HG02885 (cell line): ENCODE results near the gene ZMYND12.

ENCODE experiments used
- ATAC-seq: cut with Tn5 transposase; IDR thresholded peaks from one replicate; pipeline ENCODE4 v1.9.1; 2021; ENCODE audit warnings: mild to moderate bottlenecking; ENCODE audit not compliant: unreplicated experiment, poor library complexity

Gene ZMYND12

DNA sequence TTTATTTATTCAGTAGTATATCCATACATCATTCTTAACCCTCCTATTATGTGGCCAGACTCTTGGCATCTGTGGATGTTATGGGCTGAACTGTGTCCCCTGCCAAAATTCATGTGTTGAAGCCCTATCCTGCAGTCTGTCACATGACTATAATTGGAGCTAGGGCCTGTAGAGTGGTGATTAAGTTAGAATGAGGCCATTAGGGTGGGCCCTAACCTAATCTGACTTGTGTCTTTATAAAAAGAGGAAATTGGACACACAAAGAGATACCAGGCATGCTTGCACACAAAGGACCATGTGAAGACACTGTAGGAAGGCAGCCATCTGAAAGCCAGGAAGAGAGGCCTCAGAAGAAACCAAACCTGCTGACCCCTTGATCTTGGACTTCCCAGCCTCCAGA, 6.6 kb downstream of the ZMYND12 start:
- ATAC-seq: no peak

DNA sequence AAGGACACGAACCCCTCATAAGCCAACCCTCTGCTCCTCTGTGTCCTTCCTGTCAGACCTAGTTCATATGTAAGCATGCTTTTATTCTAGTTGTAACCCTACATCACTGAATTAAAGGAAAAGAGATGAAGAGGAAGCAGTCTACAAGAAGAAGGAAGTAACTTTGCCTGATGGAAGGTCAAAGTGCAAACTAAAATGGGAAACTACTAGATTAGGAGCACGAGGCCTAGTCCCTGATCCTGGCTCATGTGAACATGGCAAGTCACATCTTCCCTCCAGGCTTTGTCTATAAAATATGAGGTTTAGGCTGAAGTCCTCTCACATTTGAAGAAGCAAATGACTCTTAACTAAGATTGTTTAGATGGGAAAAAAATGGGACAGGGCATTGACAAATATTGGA, 13.2 kb downstream of the ZMYND12 start:
- ATAC-seq: no peak

DNA sequence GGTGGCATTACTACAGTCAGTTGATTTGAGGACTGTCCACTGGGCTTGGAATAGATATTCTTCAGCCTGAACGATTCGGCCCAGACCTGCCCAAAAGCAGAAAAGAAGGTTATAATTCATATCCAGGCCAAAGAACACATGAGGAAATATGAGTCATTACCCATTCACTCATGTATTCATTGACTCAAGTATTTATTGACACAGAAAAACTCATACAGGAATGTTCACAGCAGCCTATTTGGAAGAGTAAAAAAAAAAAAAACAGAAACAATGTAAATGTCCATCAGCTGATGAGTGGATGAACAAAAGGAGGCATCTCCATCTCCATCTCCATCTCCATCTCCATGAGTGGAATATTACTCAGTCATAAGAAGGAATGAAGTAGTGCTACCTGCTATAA, 15.9 kb downstream of the ZMYND12 start:
- no peak for ATAC-seq

DNA sequence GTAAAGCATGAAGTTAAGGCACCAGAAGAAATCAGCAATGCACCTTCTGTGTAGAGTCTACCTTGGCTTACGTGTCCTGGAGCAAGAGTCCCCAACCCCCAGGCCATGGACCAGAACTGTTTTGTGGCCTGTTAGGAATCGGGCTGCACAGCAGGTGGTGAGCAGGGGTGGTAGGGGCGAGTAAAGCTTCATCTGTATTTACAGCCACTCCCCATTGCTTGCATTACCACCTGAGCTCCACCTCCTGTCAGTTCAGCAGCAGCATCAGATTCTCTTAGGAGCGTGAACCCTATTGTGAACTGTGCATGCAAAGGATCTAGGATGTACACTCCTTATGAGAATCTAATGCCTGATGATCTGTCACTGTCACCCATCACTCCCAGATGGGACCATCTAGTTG, 21.5 kb downstream of the ZMYND12 start:
- no peak for ATAC-seq

DNA sequence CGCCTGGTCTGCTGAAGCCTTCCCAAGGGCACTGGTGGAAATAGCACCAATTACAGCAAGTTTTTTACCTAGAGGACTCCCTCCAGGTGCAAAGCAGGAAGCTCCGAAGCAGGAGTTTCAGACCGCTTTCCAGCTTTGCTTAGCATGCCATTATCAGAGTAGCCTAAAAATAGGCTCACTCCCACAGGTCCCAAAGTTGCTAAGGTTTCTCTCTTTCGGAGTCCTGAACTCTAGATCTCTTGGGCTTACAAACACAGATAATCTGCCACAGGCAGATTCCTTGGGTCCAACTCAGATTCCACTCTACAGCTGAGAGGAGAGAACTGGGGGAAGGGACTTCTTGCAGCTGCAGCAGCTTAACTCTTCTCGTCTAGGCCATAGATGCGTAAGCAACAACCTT, 22.5 kb downstream of the ZMYND12 start:
- no peak for ATAC-seq

DNA sequence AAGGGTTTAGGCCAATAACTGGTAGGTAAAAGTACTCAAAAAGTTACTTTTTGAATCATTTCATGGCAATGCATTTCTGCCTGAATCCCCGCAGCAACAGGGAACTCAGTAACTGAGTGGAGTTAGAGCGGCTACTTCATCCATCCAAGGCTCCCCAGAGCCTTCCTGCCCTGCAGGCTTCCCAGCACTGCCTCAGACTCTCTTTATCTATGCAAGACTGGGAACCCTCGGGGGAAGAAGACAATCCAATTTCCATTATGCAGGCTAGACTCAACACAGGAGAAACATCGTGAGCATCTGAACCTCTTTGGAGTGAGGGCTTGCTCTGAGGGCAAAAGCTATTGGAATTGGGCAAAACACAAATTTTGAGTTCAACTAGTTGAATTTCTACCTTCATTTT, 23.1 kb downstream of the ZMYND12 start:
- no peak for ATAC-seq

DNA sequence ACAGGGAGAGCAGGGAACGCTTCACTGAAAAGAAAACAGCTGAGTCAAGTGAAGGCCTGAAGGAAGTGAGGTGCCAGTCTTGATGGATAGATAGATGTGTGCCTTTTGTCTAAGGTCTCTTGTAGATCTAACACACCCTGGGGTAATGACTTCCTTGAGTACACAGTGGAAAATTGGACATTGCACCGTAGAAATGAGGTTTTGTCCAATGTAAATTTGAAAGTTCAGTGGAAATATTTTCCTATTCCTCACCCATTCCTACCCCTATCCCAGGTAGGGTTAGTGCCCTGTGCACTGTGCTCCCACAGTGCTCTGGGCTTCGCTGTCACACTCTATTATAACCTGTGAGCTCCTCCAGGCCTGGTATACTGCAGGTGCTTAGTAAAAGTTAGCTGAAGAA, 24.3 kb downstream of the ZMYND12 start:
- ATAC-seq: no peak

DNA sequence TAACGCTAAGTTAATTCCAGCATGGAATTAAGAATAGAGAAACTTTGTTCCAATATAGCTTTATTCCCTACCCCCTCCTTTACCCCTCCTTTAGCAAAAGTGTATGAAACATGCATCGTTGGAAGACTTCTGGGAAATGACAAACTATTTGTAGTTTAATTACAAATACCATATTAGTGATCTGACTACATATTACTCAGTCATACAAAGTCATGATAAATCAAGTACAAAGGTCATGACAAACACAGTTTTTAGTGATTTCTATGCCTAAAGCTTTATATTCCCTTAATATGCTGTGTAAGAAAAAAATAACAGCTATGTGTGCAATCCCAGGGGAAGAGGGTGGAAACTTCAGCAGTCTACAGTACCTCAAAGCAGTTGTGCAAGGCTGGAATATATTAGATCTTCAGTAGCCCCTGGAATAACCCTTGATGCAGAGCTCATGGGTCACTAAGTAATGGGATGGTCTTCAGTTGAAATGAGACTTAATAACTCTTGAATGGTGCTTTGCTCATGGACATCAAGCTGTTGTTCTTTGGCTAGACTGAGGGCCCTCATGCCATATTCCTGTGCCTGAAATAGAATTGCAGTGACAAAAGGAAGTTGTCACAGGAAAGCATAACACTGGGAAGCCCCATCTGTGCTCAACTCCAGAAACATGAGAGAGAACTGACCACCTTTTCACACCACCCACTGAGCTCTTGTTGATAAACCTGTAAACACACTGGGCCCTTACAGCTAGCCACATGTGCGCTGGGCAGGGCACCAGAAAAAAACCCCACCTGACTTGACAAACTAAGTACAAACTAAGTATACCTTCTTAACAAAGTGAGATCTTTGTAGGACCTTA, 25.3 kb downstream of the ZMYND12 start:
- ATAC-seq: no peak

DNA sequence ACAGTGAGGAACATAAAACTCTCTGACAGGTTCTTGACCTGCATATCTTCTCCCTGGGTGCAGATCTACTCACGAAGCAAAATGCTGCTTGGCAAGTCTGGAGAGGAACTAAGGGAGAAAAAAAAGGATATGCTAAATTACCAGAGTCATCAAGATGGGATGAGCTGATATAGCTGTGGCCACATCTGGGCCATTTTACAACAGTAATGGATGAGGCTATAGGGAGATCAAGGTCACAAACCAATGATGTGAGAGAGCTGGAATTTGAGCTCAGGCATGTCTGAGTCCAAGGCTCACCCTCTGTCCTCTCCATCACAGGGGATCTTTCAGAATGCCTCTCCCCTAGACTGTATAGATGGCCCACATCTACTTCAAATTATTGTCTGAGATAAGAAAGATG, 26.2 kb downstream of the ZMYND12 start:
- no peak for ATAC-seq

DNA sequence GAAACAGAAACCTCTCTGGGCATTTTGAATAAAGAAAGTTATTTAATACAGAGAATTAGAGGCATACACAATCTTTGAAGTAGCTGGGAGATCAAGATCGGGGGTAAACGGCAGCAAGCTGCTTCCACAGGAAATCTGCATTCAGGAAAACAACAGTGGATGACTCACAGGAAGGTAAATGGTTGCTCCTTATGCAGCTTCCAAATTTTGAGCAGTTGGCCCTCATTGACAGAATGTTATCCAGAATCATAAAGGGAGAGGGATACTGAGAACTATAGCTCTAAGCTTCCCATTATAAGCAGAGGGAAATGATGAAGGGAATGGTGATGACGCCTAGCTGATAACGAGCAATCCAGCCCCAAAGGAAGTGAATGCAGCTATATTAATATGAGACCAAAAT, 28.6 kb downstream of the ZMYND12 start:
- ATAC-seq: no peak

DNA sequence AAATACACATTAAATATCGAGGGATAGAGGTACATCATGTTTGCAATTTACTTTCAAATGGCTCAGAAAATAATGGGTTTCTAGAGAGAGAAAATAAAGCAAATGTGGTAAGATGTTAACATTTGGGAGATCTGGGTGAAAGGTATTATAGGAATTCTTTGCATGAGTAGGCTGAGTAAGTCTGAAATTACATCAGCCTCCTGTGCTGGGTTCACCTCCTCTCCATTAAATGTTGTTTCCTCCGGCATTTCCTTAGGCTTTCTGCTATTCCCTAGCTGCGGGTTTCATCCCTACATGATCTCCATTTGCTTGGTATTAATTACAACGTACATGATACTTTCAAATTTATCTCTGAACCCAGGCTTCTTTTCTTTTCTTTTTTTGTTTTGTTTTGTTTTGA, 31.6 kb downstream of the ZMYND12 start:
- no peak for ATAC-seq

DNA sequence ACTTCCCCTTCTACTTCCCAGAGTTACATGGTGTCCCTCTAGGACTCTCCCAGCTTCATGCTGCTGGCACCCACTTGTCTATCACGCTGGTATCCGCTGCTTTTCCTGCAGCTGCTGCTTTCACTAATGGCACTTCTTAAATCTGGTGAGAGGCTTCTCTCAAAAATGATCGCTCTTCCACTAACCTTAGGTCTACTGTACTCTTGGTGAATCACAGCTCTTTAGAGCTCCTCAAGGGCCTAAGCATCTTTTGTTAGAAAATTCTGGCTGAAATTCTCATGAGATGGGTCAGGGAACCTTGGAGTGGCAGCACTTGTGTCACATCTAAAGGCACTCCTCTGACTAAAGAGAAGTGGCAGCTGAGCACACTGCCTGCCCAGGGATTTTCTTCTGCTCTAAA, 32.1 kb downstream of the ZMYND12 start:
- ATAC-seq: no peak

DNA sequence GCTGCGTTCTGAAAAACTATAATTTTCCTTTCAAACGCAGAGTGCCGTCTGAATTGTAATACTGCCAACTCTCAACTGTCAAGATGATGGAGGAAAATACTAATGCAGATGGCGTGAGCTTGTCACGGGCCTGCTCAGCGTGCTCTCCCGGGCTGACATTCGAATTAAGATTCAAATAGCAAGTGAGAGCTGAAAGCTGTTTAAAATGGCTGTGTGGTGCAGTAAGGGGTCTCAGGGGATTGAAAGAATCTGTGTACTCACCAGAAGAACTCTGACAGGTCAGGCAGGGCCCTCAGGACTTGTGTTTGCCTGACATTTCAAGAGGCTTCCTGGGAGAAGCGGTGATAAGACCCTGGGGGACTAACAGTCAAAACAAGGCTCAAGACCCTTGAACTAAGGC, 33.1 kb downstream of the ZMYND12 start:
- no peak for ATAC-seq

DNA sequence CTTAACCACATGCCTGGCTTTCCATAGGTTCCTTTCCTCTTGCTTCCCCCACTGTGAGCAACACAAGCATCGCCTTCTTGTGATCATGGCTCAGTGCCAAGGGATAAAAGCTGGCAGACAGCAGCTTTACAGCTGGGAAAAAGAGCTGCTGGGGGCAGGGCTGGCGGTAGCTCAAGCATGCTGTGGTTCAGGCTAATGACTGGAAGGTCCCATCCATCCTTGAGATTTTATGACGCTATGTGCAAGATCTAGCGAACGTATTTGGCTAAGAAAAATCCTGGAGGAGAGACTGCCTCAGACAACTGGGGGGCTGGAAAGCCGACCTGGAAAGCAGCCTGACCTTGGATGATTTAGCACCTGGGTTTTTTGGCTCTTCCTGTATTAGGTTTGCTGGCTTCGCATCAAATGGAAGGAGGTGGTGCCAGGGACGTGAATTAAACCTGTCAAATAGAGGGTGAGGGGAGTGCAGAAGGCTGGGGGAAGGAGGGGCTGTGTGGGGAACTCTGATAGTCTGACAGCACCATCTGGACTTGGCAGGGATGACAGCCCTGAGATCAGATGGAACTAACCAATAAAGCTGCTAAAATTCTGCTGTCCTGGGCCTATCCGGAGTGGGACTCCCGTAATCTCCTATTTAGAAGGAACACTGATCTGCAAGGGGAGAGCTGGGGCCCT, 34.8 kb downstream of the ZMYND12 start:
- no peak for ATAC-seq

DNA sequence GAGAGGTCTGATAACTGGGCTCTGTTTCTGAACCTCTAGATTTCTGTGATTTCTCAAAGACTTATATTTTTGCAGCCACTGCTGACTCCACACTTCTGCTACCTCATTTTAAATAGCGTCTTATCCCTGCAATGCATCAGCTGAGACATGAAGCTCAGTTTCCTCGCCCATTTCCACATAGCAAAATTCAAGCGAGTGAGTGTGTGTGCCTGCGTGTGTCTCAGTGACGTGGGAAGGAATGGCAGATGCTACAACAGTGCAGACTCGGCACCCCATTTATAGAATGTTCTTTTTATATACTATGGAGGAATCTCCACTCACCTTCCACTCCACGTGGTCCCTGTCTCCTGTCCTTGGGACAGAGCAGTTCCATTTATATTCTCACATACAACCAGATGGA, 35.7 kb downstream of the ZMYND12 start:
- no peak for ATAC-seq

DNA sequence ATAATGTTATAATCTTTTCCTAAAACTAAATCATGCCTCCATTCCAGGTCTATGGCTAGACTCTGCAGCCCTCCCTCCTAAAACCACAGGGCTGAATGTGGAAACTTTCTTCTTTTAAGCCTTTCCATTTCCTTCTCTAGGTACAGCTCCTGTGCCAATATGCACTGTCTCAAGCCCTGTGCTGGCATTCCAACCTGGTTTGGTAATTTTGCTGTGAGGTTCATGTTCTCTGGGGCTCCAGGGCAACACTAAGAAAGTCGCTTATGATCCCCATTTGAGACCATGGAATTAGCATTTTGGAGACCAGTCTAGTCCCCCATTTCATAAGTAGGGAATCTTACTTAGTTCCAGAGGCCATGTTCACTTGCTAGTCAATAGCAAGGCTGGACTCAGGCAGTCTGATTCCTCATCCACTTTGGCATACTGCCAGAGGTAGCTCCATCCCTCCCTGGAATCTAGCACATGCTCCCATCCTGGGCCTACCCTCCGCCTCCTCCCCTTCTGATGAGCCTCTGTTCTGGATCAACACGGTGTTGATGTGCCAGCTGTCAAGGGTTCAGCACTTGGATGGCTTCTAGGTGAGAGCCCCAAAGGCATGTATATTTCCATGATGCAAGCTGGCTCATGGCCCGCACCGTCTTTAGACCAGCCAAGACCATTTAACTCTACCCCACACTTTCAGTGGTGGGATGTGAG, 36.5 kb downstream of the ZMYND12 start:
- ATAC-seq: no peak

DNA sequence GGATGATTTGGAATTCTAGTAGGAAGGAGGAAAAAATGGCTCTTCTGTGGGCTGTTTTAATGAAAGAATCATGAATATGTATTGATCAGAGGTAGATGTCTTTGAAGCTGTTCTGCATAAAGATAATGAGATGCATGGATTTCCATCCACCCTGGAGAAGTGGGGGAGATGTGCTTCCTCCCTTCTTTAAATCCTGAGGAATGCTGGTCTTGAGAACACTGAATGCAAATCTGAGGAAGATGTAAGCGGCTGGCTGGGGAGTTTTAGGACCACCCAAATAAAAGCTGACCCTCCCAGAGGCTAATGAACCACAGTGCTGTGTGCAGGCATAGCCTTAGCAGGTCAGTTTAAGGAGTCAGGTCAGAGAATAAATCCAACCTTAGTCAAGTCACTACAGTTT, 37.3 kb downstream of the ZMYND12 start:
- ATAC-seq: no peak

DNA sequence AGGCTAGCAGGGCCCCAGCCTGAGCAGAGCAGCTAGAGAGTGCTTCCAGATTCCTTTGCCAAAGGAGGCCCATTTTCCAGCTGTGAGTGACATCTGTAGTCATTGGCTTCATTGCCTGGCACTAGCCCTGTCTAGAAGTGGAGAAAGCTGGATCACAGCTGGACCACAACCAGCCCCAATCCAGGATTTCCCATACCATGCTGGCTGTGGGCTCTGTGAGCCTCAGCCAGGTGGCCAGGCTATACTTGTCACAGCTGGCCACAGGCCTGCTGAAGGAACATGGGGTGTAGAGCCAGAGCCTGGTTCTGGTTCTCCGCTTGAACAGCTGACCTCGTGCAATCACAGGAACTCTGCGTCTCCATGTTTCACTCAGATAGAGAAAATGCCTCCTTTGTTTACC, 38.7 kb downstream of the ZMYND12 start:
- ATAC-seq: no peak

DNA sequence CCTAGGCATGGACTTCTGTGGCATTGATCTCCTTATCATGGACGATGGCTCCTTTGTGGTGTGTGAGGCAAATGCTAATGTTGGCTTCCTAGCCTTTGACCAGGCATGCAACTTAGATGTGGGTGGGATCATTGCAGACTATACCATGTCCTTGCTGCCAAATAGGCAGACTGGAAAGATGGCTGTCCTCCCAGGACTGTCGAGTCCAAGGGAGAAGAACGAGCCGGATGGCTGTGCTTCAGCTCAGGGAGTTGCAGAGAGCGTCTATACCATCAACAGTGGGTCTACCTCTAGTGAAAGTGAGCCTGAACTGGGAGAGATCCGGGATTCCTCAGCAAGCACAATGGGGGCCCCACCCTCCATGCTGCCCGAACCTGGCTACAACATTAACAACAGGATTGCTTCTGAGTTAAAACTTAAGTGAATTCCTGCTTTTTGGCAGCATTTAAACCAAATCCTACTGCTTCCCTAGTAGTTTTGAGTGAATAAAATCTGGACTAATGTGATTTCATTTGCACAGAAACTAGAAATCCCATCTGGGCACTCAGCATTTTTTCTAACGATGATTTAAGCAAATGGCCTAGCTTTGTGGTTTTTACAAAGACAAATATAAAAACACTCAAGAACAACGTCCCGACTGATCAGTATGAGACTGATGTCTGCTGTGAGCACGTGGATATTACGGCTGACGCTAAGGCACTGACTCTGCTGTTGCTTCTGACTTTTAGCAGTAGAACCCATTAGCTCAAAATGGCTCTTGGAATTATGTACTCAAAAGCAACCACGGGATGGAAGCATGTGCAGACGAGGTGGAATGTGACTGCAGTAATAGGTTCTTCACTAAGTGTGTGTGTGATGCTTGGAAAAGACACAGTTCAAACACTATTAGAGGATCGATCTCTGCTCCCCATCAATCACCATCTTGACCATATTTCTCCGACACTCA, 41.0 kb downstream of the ZMYND12 start:
- ATAC-seq: no peak

DNA sequence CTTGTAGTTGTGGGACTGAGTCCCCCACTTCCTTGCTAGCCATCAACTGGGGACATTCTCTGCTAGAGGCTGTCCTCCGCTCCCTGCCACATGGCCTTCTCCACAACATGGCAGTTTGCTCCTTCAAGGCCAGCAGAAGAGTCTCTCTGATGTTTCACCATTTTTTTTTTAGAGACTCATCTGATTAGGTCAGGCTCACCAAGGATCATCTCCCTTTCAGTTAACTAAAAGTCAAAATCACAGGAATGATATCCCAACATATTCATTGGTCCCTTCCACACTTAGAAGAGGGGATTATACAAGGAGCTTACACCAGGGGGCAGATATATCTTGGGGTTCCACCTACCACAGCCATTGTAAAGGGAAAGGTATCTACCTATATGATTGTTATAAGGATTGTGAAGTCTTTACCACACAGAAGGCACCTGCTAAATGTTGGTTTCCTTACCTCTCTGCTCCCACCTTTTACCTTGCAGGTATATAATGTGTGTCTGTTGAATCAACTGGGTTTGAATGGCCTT, 51.9 kb downstream of the ZMYND12 start:
- no peak for ATAC-seq
